CD8-positive, alpha-beta memory T cell (primary cell): ENCODE measurements around the gene NINL. TPM values are rescaled to one million over a fixed set of nuclear protein-coding genes. Genes with fewer than 3 reads are reported as not detected.
A peak's percentile ranks its signal among the peaks of the same experiment; 100 is the strongest.
"Not testable (repeated sequence)": the region's sequence is repeated elsewhere in the genome, so short reads cannot be mapped to it uniquely, and the experiment has no call there.

Experiments
- CTCF ChIA-PET: fragments of 350-600 bp; sonication (Branson Sonifier 250); formaldehyde crosslinking; loops from one replicate; lab custom pipeline; 2021; ENCODE audit warnings: antibody characterized with exemption; lab: Charles Lee
- POLR2A ChIA-PET: fragments of 350-600 bp; sonication (Branson Sonifier 250); formaldehyde crosslinking; loops from one replicate; lab custom pipeline; 2021; ENCODE audit warnings: antibody characterized with exemption; lab: Charles Lee
- DNase-seq, 5 donors: peaks; one replicate each; pipeline versions ENCODE4 v3.0.0 to v3.0.0-alpha.2; 2020 to 2022; ENCODE audit warnings: mixed read lengths in 1 of 5
- H3K27ac ChIP-seq: one replicate; pipeline ENCODE4 v1.7.0; 2013; ENCODE audit warnings: low read depth, mild to moderate bottlenecking, low read length, moderate library complexity
- H3K27me3 ChIP-seq: 2 replicates; pipeline ENCODE4 v1.7.0; 2013; ENCODE audit warnings: low read length, mild to moderate bottlenecking; ENCODE audit not compliant: insufficient read depth, poor library complexity, severe bottlenecking
- H3K36me3 ChIP-seq: 2 replicates; pipeline ENCODE4 v1.7.0; 2013; ENCODE audit warnings: mild to moderate bottlenecking, low read length, moderate library complexity; ENCODE audit not compliant: insufficient read depth
- H3K4me1 ChIP-seq: 2 replicates; pipeline ENCODE4 v1.7.0; 2013; ENCODE audit warnings: mild to moderate bottlenecking, low read length, moderate library complexity; ENCODE audit not compliant: insufficient read depth
- H3K4me3 ChIP-seq: 2 replicates; pipeline ENCODE4 v1.7.0; 2013; ENCODE audit warnings: mild to moderate bottlenecking, low read length
- H3K9me3 ChIP-seq: 2 replicates; pipeline ENCODE4 v1.7.0; 2013; ENCODE audit warnings: mild to moderate bottlenecking, low read length
- H3K27ac Mint-ChIP-seq, 8 donors: one replicate each; pipeline ENCODE4 v1.8.0; 2020 to 2021; ENCODE audit warnings: mixed read lengths in 8 of 8, mild to moderate bottlenecking in 6 of 8, inconsistent platforms in 3 of 8, moderate library complexity in 3 of 8
- H3K27me3 Mint-ChIP-seq, 2 donors: one replicate each; pipeline ENCODE4 v1.8.0; 2020 to 2021; ENCODE audit warnings: mixed read lengths in 2 of 2, mild to moderate bottlenecking in 1 of 2, moderate library complexity in 1 of 2
- H3K36me3 Mint-ChIP-seq, 3 donors: one replicate each; pipeline ENCODE4 v1.8.0; 2020 to 2021; ENCODE audit warnings: mixed read lengths in 3 of 3, inconsistent platforms in 1 of 3, mild to moderate bottlenecking in 1 of 3
- H3K4me1 Mint-ChIP-seq, 3 donors: one replicate each; pipeline ENCODE4 v1.8.0; 2020 to 2021; ENCODE audit warnings: mixed read lengths in 3 of 3, inconsistent platforms in 1 of 3, mild to moderate bottlenecking in 1 of 3
- H3K4me3 Mint-ChIP-seq, 7 donors: one replicate each; pipeline ENCODE4 v1.8.0; 2020 to 2021; ENCODE audit warnings: mixed read lengths in 7 of 7, mild to moderate bottlenecking in 6 of 7, moderate library complexity in 4 of 7, inconsistent platforms in 2 of 7
- H3K9me3 Mint-ChIP-seq, 5 donors: one replicate each; pipeline ENCODE4 v1.8.0; 2020 to 2022; ENCODE audit warnings: mixed read lengths in 5 of 5, mild to moderate bottlenecking in 3 of 5, moderate library complexity in 2 of 5, inconsistent platforms in 1 of 5
- polyA plus RNA-seq: library from polyadenylated mRNA; unstranded; fragments of 300-500 nt; fragmentation: Illumina TruSeq; gene quantifications from one replicate; pipeline ENCODE4 v1.2.3, GENCODE V29; 2021
- total RNA-seq, 2 experiments: library from RNA; stranded (reverse); gene quantifications; one replicate each; pipeline ENCODE4 v1.2.3, GENCODE V29; 2021

Gene NINL
- total and polyA plus RNA-seq, 3 experiments from 2014 or later = 0.64 to 1.5 (median 0.77) TPM

DNA sequence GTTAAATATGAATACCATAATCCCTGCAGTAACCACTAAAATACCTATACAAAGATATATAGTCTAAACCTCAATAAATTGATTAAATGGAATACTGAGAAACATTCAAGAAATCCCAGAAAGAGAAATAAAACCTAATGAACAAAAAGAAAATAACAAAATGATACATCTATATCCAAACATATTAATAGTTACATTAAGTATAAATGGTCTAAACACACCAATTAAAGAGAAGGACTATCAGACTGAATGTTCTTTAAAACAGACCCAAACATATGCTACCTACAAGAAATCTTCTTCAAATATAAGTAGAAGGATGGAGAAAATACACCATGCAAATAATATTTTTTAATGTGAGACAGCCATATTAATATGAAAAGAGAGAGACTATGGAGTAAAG is 22.0 kb downstream of the NINL start:
- ChIA-PET POLR2A (no interaction called here), CTCF (no interaction called here)
- Histone ChIP-seq H3K9me3 (no peaks in the 10 kb centered on the region), H3K36me3 (no peaks in the 10 kb centered on the region), H3K4me3 (no peak overlapping the region), H3K27ac (no peak overlapping the region), H3K27me3 (no peaks in the 10 kb centered on the region), H3K4me1 (no peaks in the 10 kb centered on the region)
- Mint-ChIP-seq H3K4me1 (no peaks in the 10 kb centered on the region), H3K4me3 (no peak overlapping the region), H3K27ac (no peak overlapping the region), H3K9me3 (peaks cover 1 to 5% (median 3%) of the 10 kb centered on the region in 5 donors), H3K27me3 (no peaks in the 10 kb centered on the region), H3K36me3 (peaks cover 0 to 7% (median 0%) of the 10 kb centered on the region in 3 donors)
- no peak for DNase-seq

DNA sequence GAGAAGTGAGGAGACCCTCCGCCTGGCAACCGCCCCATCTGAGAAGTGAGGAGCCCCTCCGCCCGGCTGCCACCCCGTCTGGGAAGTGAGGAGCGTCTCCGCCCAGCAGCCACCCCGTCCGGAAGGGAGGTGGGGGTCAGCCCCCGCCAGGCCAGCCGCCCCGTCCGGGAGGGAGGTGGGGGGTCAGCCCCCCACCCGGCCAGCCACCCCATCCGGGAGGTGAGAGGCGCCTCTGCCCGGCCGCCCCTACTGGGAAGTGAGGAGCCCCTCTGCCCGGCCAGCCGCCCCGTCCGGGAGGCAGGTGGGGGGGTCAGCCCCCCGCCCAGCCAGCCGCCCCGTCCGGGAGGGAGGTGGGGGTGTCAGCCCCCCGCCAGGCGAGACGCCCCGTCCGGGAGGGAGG is 23.6 kb downstream of the NINL start:
- not testable (repeated sequence) for H3K27ac Mint-ChIP-seq, DNase-seq

DNA sequence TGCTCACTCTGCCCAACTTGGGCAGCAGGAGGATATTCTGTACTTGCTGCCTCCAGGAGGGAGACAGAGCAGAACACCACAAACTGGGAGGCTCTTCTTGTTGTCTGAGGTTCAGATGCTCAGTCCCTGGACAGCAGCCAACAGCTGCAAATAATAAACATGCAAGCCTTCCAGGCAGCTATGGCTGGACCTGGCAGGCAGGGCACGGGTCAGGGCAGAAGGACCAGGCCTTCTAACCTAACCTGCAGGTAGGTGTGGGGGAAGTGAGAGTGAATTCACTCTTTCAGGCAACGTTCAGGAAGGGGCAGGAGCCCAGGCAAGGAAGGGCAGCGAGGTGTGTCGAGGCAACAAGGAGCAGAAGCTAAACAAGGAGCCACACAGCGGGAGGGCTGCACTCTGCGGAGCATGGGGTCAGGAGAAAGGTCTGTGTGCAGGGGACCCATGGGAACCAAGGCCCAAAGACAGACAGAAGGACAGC is 31.5 kb downstream of the NINL start:
- no peaks in the 10 kb centered on the region for H3K36me3 ChIP-seq
- Mint-ChIP-seq H3K4me3 (no peak overlapping the region), H3K36me3 (no peaks in the 10 kb centered on the region), H3K27ac (no peak overlapping the region), H3K4me1 (peaks cover 0 to 4% (median 3%) of the 10 kb centered on the region in 3 donors), H3K9me3 (no peaks in the 10 kb centered on the region), H3K27me3 (no peaks in the 10 kb centered on the region)
- no peak overlapping the region for H3K27ac ChIP-seq
- no peaks in the 10 kb centered on the region for H3K9me3 ChIP-seq
- H3K4me3 ChIP-seq = no peak overlapping the region
- H3K27me3 ChIP-seq = no peaks in the 10 kb centered on the region
- ChIA-PET POLR2A (no interaction called here), CTCF (interaction anchor here (0.7 kb wide), 1 partner anchor 13 kb away, joined by 3 read pairs; no protein-coding TSS in a partner anchor)
- DNase-seq = no peak
- no peaks in the 10 kb centered on the region for H3K4me1 ChIP-seq

More for the DNA sequence above, 23.6 kb downstream of the NINL start:
- CTCF ChIA-PET, H3K36me3 ChIP-seq, H3K4me1 Mint-ChIP-seq, POLR2A ChIA-PET, H3K9me3 ChIP-seq, H3K4me1 ChIP-seq, H3K27me3 ChIP-seq, H3K27ac ChIP-seq, H3K4me3 Mint-ChIP-seq, H3K9me3 Mint-ChIP-seq, H3K27me3 Mint-ChIP-seq, H3K36me3 Mint-ChIP-seq, H3K4me3 ChIP-seq: not testable (repeated sequence)

DNA sequence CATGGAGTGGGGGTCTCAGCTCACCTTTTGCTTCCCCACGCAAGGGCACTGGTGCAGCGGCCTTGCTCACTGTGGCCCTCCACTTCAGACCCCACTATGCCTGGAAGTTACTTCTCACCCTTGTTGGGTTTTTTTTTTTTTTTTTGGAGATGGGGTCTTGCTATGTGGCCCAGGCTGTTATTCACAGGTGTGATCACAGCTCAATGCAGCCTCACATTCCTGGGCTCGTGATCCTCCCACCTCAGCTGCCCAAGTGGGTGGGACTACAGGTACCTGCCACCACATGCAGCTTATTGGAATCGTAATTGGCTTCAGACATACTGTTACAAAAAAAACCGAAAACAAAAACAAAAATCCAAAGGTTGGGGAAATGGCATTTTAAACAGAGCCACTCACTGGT is 32.4 kb downstream of the NINL start:
- Mint-ChIP-seq H3K36me3 (no peaks in the 10 kb centered on the region), H3K4me3 (no peak overlapping the region), H3K27me3 (no peaks in the 10 kb centered on the region), H3K4me1 (peaks cover 0 to 4% (median 3%) of the 10 kb centered on the region in 3 donors), H3K27ac (no peak overlapping the region), H3K9me3 (no peaks in the 10 kb centered on the region)
- Histone ChIP-seq H3K9me3 (no peaks in the 10 kb centered on the region), H3K27ac (no peak overlapping the region), H3K4me1 (no peaks in the 10 kb centered on the region), H3K27me3 (no peaks in the 10 kb centered on the region), H3K4me3 (no peak overlapping the region), H3K36me3 (no peaks in the 10 kb centered on the region)
- DNase-seq = no peak
- CTCF ChIA-PET = no interaction called here
- POLR2A ChIA-PET = no interaction called here

DNA sequence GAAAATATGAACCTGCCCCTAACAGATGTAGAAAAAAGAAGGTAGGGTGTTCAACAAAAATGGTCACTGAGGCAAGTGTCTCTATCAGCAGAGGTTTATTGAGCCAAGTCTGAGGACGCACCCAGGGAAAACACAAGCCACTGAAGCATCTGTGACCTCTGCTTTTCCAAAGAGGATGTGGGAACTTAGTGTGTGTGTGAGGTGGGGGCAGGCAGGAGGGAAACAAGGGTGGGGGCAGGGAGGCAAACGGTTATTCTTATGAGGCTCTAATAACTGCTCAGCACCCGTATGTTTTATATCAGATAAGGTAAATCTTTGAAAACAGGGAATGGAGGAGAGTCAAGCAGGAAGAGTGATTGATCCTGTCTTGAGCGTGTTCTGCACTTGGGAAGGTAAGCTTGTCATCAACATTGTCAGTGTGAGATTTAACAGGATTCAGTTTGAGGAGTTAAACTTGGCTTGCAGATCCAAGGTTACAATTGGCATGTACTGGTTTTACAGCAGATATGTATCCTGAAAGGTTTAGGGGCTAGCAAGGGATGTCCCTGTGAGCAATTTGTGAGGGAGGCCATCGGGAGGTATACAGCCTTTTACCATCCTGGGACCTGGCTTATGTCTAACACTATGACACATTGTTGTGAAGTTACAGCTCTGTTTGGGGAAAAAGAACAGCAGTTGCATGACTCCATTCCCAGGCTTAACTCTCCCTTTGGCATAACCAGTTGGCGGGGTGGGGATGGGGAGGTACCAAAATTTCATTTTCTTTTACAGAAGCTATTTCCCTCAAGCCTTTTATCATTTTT is 33.7 kb downstream of the NINL start:
- no peaks in the 10 kb centered on the region for H3K36me3 Mint-ChIP-seq
- no peak for DNase-seq
- H3K4me1 Mint-ChIP-seq = peaks cover 0 to 4% (median 3%) of the 10 kb centered on the region in 3 donors
- Histone ChIP-seq H3K4me1 (no peaks in the 10 kb centered on the region), H3K9me3 (no peaks in the 10 kb centered on the region), H3K27ac (no peak overlapping the region), H3K27me3 (no peaks in the 10 kb centered on the region), H3K36me3 (no peaks in the 10 kb centered on the region), H3K4me3 (no peak overlapping the region)
- H3K4me3 Mint-ChIP-seq = no peak overlapping the region
- ChIA-PET CTCF (no interaction called here), POLR2A (no interaction called here)
- no peaks in the 10 kb centered on the region for H3K27me3 Mint-ChIP-seq
- H3K9me3 Mint-ChIP-seq = no peaks in the 10 kb centered on the region
- no peak overlapping the region for H3K27ac Mint-ChIP-seq

DNA sequence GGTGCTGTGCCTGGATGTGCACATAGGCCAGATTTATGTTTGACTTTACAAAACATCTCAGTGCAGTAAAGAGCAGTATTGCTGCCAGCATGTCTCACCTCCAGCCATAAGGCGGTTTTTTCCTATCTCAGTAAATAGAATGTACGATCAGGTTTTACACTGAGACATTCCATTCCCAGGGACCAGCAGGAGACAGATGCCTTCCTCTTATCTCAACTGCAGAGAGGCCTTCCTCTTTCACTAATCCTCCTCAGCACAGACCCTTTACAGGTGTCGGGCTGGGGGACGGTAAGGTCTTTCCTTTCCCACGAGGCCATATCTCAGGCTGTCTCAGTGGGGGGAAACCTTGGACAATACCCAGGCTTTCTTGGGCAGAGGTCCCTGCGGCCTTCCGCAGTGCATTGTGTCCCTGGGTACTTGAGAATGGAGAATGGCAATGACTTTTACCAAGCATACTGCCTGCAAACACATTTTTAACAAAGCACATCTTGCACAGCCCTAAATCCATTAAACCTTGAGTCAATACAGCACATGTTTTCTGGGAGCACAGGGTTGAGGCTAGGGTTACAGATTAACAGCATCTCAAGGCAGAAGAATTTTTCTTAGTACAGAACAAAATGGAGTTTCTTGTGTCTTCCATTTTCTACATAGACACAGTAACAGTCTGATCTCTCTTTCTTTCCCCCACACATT is 34.5 kb downstream of the NINL start:
- H3K36me3 Mint-ChIP-seq, H3K4me1 Mint-ChIP-seq, POLR2A ChIA-PET, H3K9me3 Mint-ChIP-seq, H3K4me1 ChIP-seq, H3K27me3 Mint-ChIP-seq, H3K4me3 ChIP-seq, H3K36me3 ChIP-seq, H3K27ac ChIP-seq, H3K27me3 ChIP-seq, CTCF ChIA-PET, H3K4me3 Mint-ChIP-seq, DNase-seq, H3K9me3 ChIP-seq: not testable (repeated sequence)
- H3K27ac Mint-ChIP-seq = peak overlapping the region in 1 of 8 donors; percentile 21

DNA sequence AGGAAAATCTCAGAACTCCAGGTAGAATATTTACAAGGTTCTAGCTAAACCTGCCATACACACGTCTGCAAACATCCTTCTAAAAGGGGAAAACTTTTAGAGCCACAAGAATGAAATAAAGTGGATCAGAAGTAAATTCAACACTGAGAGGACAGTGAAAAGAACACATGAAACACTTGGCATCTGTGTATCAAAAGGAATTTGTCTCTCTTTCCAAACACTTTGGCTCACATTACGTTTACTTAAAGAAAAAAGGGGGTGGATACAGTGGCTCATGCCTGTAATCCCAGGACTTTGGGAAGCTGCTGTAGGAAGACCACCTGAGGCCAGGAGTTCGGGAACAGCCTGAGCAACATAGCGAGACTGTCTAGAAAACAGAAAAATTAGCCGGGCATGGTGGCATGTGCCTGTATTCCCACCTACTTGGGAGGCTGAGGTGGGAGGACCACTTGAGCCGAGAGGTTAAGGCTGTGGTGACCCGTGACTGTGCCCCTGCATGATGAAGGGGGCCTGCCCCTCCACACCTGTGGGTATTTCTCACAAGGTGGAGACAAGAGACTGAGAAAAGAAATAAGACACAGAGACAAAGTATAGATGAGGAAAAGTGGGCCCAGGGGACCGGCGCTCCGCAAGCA is 35.4 kb downstream of the NINL start:
- Histone ChIP-seq H3K9me3 (no peaks in the 10 kb centered on the region), H3K27ac (no peak overlapping the region), H3K36me3 (no peaks in the 10 kb centered on the region), H3K27me3 (no peaks in the 10 kb centered on the region), H3K4me3 (no peak overlapping the region), H3K4me1 (no peaks in the 10 kb centered on the region)
- ChIA-PET CTCF (no interaction called here), POLR2A (no interaction called here)
- DNase-seq = no peak
- Mint-ChIP-seq H3K4me3 (peak overlapping the region in 1 of 7 donors; percentile 66), H3K36me3 (no peaks in the 10 kb centered on the region), H3K27ac (peak overlapping the region in 3 of 8 donors; percentile 37 to 90 (median 61)), H3K27me3 (no peaks in the 10 kb centered on the region), H3K4me1 (peaks cover 0 to 4% (median 3%) of the 10 kb centered on the region in 3 donors), H3K9me3 (no peaks in the 10 kb centered on the region)
